Endothelial cell of umbilical vein (primary cell): ENCODE measurements around the gene ZBTB46. TPM values are rescaled to one million over a fixed set of nuclear protein-coding genes. Genes with fewer than 3 reads are reported as not detected.

Source experiments
- BruUV-seq: library from RNA; stranded (reverse); fragments of 400-500 nt; replicated peaks from 2 replicates; lab custom pipeline; 2021; lab: Mats Ljungman, UMichigan
- CTCF ChIA-PET: fragments of 300-600, 350-600 bp; sonication (Branson Sonifier 250); formaldehyde crosslinking; loops from one replicate; lab custom pipeline; 2021; ENCODE audit warnings: antibody characterized with exemption, inconsistent platforms; lab: Charles Lee
- POLR2A ChIA-PET: fragments of 300-600, 350-600 bp; sonication (Branson Sonifier 250); formaldehyde crosslinking; loops from one replicate; lab custom pipeline; 2021; ENCODE audit warnings: antibody characterized with exemption, inconsistent platforms; lab: Charles Lee
- DNase-seq: peaks from one replicate; pipeline ENCODE4 v3.0.0-alpha.2; 2011; ENCODE audit warnings: low read depth, low spot score
- FAIRE-seq: peaks from 2 replicates; lab custom pipeline; 2011; peaks lifted over from hg19 to GRCh38; lab: Jason Lieb, UNC
- H2AFZ ChIP-seq: 2 replicates; pipeline ENCODE4 v1.6.0; 2012; ENCODE audit warnings: low read depth, low read length, control low read depth, inconsistent platforms
- H3K27ac ChIP-seq: 2 replicates; pipeline ENCODE4 v1.5.1; 2011; ENCODE audit warnings: low read depth, mild to moderate bottlenecking, control low read depth, low read length, moderate library complexity; ENCODE audit not compliant: insufficient read depth
- H3K27me3 ChIP-seq, 2 experiments: 2 replicates each; pipeline versions ENCODE4 v1.6.0 to v1.6.1; 2011; ENCODE audit warnings: low read length in 2 of 2, mixed read lengths in 1 of 2; ENCODE audit not compliant: control insufficient read depth in 2 of 2, insufficient read depth in 2 of 2
- H3K36me3 ChIP-seq, 2 experiments: 2 replicates in 1 of 2; 3 replicates in 1 of 2; pipeline ENCODE4 v1.5.1; 2011; ENCODE audit warnings: low read length in 2 of 2, mild to moderate bottlenecking in 1 of 2, moderate library complexity in 1 of 2; ENCODE audit not compliant: control insufficient read depth in 2 of 2, insufficient read depth in 2 of 2; ENCODE audit errors: extremely low read depth in 1 of 2
- H3K4me1 ChIP-seq: 3 replicates; pipeline ENCODE4 v1.5.1; 2011; ENCODE audit warnings: mild to moderate bottlenecking, low read length; ENCODE audit not compliant: control insufficient read depth, insufficient read depth; ENCODE audit errors: extremely low read depth
- H3K4me2 ChIP-seq: 2 replicates; pipeline ENCODE4 v1.6.1; 2011; ENCODE audit warnings: low read length, control low read depth, mixed read lengths; ENCODE audit not compliant: insufficient read depth
- H3K4me3 ChIP-seq, 3 experiments: fragments of 200-600 bp in 1 of 3; sonication (generic), shearing (Covaris generic) in 1 of 3; replicated peaks in 1 of 3; 2 replicates each; pipeline ENCODE4 v1.5.1; 2011 to 2016; ENCODE audit warnings: control low read depth in 3 of 3, low read length in 3 of 3, mild to moderate bottlenecking in 2 of 3, inconsistent platforms in 1 of 3, low read depth in 1 of 3, moderate library complexity in 1 of 3; ENCODE audit not compliant: insufficient read depth in 1 of 3
- H3K79me2 ChIP-seq: 2 replicates; pipeline ENCODE4 v1.6.0; 2012; ENCODE audit warnings: low read length, inconsistent platforms; ENCODE audit not compliant: control insufficient read depth, insufficient read depth
- H3K9ac ChIP-seq: replicated peaks from 2 replicates; pipeline ENCODE3; 2011; ENCODE audit warnings: low read length, control low read depth; ENCODE audit not compliant: insufficient read depth; ENCODE audit errors: extremely low read depth
- H3K9me1 ChIP-seq: replicated peaks from 3 replicates; pipeline ENCODE4 v1.6.0; 2011; ENCODE audit warnings: mild to moderate bottlenecking, low read length; ENCODE audit not compliant: control insufficient read depth, insufficient read depth; ENCODE audit errors: extremely low read depth
- H3K9me3 ChIP-seq: replicated peaks from 2 replicates; pipeline ENCODE4 v1.5.1; 2012; ENCODE audit warnings: low read length, inconsistent platforms; ENCODE audit not compliant: control insufficient read depth, insufficient read depth
- H4K20me1 ChIP-seq: replicated peaks from 2 replicates; pipeline ENCODE3; 2011; ENCODE audit warnings: mild to moderate bottlenecking, low read length; ENCODE audit not compliant: control insufficient read depth, insufficient read depth; ENCODE audit errors: extremely low read depth
- CTCF ChIP-seq, 2 donors: IDR thresholded peaks; 1 replicate in 1 of 2; 2 replicates in 1 of 2; pipeline ENCODE4 v1.5.1; 2011; ENCODE audit warnings: low read length in 2 of 2, mild to moderate bottlenecking in 2 of 2, moderate library complexity in 2 of 2, control low read depth in 1 of 2, inconsistent platforms in 1 of 2, low read depth in 1 of 2; ENCODE audit not compliant: insufficient read depth in 1 of 2; ENCODE audit errors: extremely low read depth in 1 of 2
- EZH2 ChIP-seq: IDR thresholded peaks from 2 replicates; pipeline ENCODE4 v1.6.1; 2012; ENCODE audit warnings: borderline replicate concordance, low read depth, mild to moderate bottlenecking, moderate library complexity, low read length, inconsistent platforms; ENCODE audit not compliant: severe bottlenecking
- FOS ChIP-seq: IDR thresholded peaks from 2 replicates; pipeline ENCODE4 v1.6.1; 2011; ENCODE audit warnings: mild to moderate bottlenecking, low read length, moderate library complexity, borderline replicate concordance; ENCODE audit not compliant: insufficient read depth
- GATA2 ChIP-seq: IDR thresholded peaks from 2 replicates; pipeline ENCODE4 v1.7.0; 2011; ENCODE audit warnings: low read depth, mild to moderate bottlenecking, moderate library complexity, mixed read lengths, low read length; ENCODE audit not compliant: insufficient read length, insufficient read depth
- JUN ChIP-seq: IDR thresholded peaks from 2 replicates; pipeline ENCODE4 v1.6.1; 2011; ENCODE audit warnings: borderline replicate concordance, low read depth; ENCODE audit not compliant: insufficient read length, insufficient read depth
- MYC ChIP-seq: IDR thresholded peaks from one replicate; pipeline ENCODE4 v1.6.1; 2011; ENCODE audit warnings: mild to moderate bottlenecking, low read depth, low read length
- POLR2A ChIP-seq: IDR thresholded peaks from 2 replicates; pipeline ENCODE4 v1.6.1; 2012; ENCODE audit warnings: low read depth, mild to moderate bottlenecking, control low read depth, low read length
- POLR2AphosphoS5 ChIP-seq: IDR thresholded peaks from 2 replicates; pipeline ENCODE4 v1.6.1; 2012; ENCODE audit warnings: low read depth, mild to moderate bottlenecking, control low read depth, low read length, moderate library complexity; ENCODE audit not compliant: insufficient read depth
- dilution Hi-C: fragments of 300-500 bp; cut with MboI; formaldehyde crosslinking; loops from one replicate; pipeline ENCODE4 v1.15.0; 2019; ENCODE audit warnings: low sequenced_read_pairs; ENCODE audit not compliant: extremely low pct_ligation_motif_present
- intact Hi-C: fragments of 100-400 bp; cut with micrococcal nuclease; formaldehyde crosslinking; loops from one replicate; pipeline ENCODE4 v1.10.0; 2022
- polyA plus RNA-seq, 4 experiments: library from polyadenylated mRNA; depleted of rRNA in 3 of 4; stranded (reverse) in 3 of 4; unstranded in 1 of 4; fragments of >200 nt; gene quantifications; 2 replicates each; pipeline versions ENCODE4 v1.2.1 to v1.2.3, GENCODE V29; 2011 to 2012; ENCODE audit warnings: missing spikeins in 1 of 4
- total RNA-seq: library from RNA; stranded (reverse); gene quantifications from 2 replicates; pipeline ENCODE4 v1.2.3, GENCODE V29; 2021

Gene ZBTB46
- total and polyA plus RNA-seq, 2 donors (not counting 3 experiments of a cell fraction or from before 2014, with no cell fraction given), result 1.3 to 7.1 TPM

DNA sequence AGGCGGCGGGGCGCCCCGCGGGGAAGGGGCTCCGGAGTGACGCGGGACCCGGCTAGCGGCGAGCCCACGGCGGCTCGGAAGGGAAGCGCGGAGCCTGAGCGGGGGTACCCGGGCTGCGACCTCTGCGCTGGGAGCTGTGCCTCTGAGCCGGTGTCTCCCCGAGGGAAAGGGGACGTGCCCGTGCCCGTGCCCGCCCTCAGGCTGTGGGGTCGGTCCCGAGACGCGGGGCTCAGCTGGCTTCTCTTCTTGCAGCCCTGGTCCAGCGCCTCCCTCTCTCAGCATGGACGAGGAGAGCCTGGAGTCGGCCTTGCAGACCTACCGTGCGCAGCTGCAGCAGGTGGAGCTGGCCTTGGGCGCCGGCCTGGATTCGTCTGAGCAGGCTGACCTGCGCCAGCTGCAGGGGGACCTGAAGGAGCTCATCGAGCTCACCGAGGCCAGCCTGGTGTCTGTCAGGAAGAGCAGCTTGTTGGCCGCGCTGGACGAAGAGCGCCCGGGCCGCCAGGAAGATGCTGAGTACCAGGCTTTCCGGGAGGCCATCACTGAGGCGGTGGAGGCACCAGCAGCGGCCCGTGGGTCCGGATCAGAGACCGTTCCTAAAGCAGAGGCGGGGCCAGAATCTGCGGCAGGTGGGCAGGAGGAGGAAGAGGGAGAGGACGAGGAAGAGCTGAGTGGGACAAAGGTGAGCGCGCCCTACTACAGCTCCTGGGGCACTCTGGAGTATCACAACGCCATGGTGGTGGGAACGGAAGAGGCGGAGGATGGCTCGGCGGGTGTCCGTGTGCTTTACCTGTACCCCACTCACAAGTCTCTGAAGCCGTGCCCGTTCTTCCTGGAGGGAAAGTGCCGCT lies 122.5 kb downstream of the ZBTB46 start:
- ChIA-PET CTCF (interaction anchor here (0.8 to 2.8 kb wide), 18 partner anchors 10 to 265 kb away, joined by 3 to 19 read pairs (median 5); partner anchors contain the start of genes GMEB2, LIME1, RTEL1 and SLC2A4RG), POLR2A (interaction anchor here (0.6 to 1.8 kb wide), 3 partner anchors 9 to 50 kb away, joined by 3 to 9 read pairs (median 8); partner anchors contain the start of gene RTEL1)
- H3K9ac ChIP-seq, result peak overlapping the region; percentile 73
- no peaks in the 10 kb centered on the region for H3K9me1 ChIP-seq
- peaks cover 71% of the 10 kb centered on the region for H3K79me2 ChIP-seq
- H3K4me3 ChIP-seq, result peak overlapping the region; percentile 62 to 77 (median 70)
- peaks cover 13 to 28% of the 10 kb centered on the region in 2 experiments for H3K36me3 ChIP-seq
- H4K20me1 ChIP-seq, result no peaks in the 10 kb centered on the region
- BruUV-seq, result TSS peak; percentile 12
- no peak for DNase-seq
- no peak for TF ChIP-seq EZH2
- TF ChIP-seq GATA2, result no peak
- TF ChIP-seq MYC, result no peak
- no peak for TF ChIP-seq POLR2A
- TF ChIP-seq CTCF (IDR thresholded peaks at IDR 0.05; ENCODE audit: extremely low read depth in 1 of 2, insufficient read depth in 1 of 2, low read depth in 1 of 2, low read length in 2 of 2), result no peak
- no peak for TF ChIP-seq FOS
- TF ChIP-seq JUN, result no peak
- TF ChIP-seq POLR2AphosphoS5, result no peak
- no peak overlapping the region for H2AFZ ChIP-seq
- peak; percentile 37 for FAIRE-seq
- peaks cover 14% of the 10 kb centered on the region for H3K4me1 ChIP-seq
- H3K27ac ChIP-seq, result peak overlapping the region; percentile 29
- H3K9me3 ChIP-seq, result no peaks in the 10 kb centered on the region
- H3K27me3 ChIP-seq, result no peaks in the 10 kb centered on the region
- dilution Hi-C loops, result no loop called here
- H3K4me2 ChIP-seq, result peak overlapping the region; percentile 64
- intact Hi-C loops, result loop anchor here (5.0 kb wide), 2 partner anchors 81 to 249 kb away; partner anchors contain the start of genes GMEB2 and UCKL1
